GM19372 (cell line): Measurements from ENCODE around the gene MIPEP.
A peak's percentile ranks its signal among the peaks of the same experiment; 100 is the strongest.
"Not testable (repeated sequence)": the region's sequence is repeated elsewhere in the genome, so short reads cannot be mapped to it uniquely, and the experiment has no call there.

Source experiments
- ATAC-seq: cut with Tn5 transposase; IDR thresholded peaks from one replicate; pipeline ENCODE4 v1.9.1; 2021; ENCODE audit warnings: mild to moderate bottlenecking, low read depth, moderate library complexity; ENCODE audit not compliant: unreplicated experiment

MIPEP gene

DNA sequence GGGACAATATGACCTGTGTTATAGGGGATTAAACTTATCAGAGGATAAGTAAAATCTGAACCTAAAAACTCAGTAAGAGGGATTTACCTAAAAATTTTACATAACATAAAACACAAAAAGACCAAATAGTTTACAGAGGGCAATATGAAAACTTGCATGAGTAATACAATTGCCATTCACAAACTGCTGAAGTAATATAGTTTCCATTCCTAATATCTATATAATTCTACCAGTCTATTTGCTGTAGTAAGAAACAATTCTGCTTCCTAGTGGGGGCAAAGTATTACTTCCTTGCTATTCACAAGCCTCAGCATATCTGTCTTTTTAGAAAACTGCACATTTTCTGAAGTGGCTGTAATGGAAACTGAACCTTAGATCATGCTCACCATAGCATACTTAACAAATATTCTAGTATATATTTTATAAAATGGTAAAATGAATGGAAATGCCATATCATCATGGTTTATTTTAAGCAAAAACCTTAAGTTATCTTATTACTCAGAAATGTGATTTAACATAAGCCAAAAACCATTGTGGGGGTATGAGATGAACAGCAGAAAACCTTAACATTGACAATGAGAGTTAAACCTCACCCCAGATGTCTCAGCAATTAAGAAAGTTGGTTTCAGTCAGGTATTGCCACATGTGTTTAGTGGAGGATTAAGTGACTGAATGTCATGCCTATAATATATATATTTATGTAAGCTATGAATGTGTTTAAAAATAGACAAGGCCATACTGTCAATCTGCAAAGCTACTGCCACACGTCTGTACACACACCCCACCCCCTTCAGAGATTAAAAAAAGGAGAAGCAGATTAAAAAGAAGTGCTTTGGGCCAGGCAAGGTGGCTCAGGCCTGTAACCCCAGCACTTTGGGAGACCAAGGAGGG is 136.8 kb downstream of the MIPEP start:
- ATAC-seq: peak; percentile 58

DNA sequence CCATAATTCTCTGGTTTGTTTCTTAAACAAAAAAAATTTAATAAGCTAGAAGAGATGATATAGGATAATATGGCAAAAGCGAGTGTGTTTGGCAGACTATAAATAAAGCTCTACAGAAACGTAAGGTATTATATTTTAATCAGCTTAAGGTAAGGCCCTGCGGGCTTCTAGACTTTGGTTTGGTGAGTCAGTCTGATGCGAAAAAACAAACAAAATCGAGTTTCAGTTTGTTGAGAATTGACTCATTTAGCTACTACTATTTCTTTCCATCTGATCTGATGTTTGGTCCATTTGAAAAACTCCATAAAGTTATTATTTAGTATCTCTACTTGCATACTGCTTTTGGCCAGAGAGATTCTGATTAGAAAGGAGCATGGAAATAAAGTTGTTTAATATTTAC is 138.0 kb downstream of the MIPEP start:
- no peak for ATAC-seq

DNA sequence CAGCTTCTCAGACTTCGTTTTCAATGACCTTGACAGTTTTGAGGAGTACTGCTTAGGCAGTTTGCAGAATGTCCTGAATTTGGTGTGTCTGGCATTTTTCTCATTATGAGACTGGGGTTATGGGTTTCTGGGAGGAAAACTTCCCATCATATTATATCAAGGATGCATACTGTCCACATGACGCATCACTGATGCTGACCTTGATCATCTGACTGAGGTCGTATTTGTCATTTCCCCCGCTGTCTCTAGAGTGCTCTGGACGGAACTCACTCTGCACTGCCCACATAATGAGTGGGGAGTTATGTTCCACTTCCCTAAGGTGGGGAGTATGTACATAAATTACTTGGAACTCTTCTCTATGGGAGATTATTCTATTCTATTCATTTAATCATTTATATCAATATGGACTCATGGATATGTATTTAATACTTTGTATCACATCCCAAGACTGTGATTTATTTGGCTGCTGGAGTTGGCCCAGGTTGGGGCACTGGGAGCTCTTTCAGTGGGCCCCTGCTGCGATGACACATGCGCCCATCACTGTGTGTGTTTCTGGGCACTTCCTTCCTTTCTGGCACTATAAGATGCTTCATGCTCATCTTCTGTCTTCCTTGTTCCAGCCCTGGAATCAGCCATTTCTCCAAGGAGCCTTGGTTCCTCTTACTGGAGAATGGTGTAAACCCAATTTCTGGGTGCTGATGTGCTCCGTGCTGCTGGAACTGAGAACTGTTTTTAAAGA is 138.6 kb downstream of the MIPEP start:
- ATAC-seq: no peak

DNA sequence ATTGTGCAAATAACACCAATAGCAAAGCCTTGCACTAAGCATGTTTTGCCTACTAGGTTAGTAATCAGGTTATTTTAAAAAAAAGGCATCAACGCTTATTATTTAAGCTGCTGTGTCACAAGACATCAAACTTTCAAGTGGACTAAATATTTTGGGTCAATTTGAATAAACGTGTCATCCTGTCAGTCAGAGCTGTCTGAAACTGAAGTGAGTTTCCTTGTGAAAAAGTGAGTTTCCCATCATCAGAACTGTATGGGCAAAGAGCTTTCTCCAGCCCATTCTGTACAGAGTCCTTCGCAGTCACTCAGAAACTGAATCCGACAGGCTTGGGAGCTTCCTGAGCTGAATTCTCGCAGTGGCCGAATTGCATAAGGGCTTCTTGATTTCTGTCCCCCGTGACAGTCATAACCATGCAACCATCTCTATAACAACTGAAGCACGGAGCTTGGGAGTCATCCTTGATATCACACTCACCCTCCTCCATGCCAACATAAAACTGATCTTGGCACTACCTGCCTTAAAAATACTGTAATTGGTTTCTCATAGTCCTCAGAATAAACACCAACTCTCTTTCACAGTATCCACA is 139.8 kb downstream of the MIPEP start:
- no peak for ATAC-seq

DNA sequence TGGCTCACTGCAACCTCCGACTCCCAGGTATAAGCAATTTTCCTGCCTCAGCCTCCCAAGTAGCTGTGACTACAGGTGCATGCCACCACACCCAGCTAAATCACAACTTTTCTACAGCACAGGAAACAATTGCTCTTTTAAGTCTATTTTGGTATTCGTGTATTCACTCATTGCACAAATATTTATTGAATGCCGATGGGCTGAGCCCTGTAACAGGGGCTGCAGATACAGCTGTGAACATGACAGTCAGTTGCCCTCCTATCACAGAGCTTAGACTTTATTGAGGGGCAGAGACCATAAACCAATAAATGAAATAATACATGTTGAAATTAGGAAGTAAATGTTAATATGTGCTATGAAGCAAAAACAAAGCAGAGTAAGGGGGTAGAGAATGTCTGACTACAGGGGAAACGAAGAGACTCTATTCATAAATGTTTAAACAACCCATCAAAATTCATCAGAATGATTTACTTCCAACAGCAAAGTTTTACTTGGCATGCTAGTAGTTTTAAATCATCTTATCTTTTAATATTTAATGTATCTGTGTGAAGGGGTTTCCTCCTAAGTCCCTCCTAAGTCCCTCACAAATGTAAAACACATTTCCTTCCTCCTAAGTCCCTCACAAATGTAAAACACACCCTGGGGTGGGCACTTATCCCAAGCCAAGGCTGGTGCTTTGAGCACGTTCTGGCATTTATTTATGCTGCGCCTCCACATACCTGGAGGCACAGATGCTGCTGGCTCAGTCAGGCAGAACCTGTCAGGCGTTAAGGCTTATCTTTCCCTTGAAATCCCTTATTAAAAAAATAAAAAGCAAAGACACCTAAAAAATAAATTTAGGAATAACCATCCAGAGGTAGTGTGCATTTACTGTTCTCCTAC is 140.8 kb downstream of the MIPEP start:
- no peak for ATAC-seq

DNA sequence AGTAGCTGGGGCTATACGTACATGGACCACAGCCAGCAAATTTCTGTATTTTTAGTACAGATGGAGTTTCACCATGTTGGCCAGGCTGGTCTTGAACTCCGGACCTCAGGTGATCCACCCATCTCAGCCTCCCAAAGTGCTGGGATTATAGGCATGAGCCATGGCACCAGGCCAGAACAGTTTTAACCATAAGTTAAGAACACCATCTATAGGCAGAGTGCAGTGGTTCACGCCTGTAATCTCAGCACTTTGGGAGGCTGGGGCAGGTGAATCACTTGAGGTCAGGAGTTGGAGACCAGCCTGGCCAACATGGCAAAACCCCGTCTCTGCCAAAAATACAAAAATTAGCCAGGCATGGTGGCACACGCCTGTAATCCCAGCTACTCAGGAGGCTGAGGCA is 143.1 kb downstream of the MIPEP start:
- not testable (repeated sequence) for ATAC-seq

DNA sequence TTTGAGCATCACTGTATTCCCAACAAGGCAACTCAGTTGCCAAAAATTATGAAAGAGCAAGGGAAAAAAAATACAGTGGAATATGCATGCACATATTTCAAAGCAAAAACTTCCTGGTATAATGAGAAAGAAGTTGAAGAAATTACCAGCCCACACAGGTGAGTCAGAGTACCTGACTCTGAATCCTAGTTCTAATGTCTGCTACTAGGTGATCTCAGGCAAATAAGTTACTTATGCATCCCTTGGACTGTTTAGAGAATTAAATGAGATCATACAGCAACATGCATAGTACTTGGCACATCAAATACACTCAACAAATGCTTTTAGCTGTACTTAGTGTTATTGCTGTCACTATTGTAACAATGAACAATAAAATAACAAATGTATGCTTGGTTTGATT is 144.9 kb downstream of the MIPEP start:
- ATAC-seq: no peak

DNA sequence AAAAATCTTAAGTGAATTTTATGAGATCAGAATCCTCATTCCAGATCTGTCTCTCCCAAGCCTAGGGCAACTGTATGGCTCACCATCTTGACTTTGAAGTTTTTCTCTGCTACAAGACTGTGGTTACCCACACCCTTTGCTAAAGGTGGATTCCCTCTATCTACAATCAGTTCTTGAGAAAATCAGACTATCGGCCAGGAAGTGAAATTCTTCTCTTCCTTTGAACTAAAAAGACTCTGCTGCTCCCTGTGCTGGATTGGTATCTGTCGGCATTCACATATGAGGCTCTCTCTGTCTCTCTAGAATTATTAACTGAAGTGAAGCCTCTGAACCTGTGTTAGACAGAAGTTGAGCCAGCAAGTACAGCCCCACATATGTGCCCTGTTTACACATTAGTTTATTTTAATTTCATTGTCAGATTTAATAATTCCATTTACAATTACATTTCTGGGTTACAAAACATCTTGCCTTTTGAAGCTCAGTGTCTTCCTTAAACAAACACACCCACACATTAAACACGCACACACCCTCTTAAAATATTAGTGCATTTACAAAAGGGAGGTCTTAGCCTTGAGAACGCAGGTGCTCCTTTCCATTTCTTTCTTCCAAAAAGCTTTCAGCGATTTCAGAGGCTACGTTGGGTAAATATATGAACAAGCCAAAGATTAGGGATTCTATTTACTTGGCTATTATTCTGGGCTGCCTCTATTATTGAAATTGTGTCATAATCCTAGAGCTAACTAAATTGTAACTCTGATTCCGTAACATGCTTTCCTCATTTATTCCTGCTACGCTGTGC is 145.7 kb downstream of the MIPEP start:
- ATAC-seq: no peak

DNA sequence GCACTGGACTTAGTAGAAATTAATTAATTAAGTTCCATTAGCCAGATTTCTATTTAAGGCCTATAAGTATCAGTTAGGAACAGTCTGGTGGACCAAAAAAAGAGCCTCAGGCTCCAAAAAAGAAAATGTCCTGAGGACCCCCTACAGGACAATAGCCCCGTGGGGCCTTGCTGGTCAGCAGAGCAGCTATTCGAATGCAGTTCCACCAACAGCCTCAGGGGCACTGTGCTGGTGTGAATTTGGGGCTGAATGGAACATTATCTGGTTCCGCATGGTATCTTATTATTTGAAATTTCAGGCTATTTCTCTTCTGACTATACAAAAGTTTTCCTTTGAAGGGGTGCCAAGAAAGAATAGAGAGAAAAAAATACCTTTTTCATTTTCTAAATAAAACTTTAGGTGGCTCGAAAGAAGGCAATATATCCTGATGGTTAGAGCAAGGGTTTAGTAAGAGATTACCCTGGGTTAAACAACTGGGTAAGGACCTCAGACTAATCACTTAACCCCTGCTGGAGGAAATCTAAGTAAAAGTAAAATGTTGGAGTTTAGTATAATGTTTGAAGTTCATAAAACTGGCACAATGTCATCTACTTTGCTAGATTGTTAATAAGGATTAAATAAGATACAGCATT is 147.2 kb downstream of the MIPEP start:
- ATAC-seq: no peak

DNA sequence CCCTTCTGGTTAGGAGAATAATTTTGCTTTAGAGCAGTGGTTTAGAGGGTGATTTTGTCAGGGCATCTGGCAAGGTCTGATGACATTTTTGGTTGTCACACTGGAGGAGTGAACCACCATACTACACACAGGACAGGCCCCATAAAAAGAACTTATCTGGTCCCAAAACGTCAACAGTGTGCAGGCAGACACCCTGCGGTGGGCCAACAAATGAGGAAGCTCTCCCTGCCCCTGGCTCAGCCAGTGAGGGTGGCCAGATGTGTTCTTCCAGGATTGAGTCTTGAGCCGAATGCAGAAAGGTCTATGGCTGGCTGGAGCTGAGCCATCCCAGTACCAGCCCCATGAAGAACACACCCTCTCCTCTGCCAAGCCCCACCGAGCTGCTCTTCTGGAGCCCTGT is 149.2 kb downstream of the MIPEP start:
- no peak for ATAC-seq

DNA sequence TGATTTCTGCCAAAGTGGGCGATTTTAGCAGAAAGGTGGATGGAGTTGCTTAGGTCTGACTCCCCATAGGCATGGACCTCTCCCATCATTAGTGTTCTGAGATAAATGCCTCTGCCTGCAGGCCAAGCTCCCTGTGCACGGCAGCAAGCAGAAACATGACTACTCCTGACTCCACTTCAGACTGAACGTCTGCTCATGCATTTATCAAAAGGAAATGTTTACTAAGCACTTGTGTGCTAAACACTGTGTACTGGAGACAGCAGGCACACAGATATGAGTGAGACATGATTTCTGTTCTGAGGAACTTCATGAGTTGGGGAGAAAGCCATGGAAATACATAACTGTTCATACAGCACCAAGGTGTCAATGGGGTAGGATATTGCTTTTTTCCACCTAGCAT is 149.6 kb downstream of the MIPEP start:
- ATAC-seq: no peak

DNA sequence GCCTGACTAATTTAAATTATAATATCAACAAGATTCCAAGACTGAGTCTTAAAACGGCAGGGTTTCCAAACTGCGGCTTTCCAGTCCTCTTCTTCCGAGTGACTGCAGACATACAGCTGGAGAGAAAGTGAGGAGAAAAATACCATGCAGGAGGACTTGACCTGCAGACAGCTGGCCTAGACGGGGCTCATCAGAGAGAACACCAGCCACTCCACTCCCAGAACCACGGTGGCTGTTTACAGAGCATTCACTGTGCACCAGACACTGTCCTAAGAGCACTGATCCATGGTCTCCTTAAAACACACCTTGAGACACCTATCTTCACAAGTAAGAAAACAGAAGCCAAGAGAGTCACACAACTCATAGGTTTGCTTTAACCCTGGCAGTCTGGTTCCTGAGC is 152.7 kb downstream of the MIPEP start:
- no peak for ATAC-seq

DNA sequence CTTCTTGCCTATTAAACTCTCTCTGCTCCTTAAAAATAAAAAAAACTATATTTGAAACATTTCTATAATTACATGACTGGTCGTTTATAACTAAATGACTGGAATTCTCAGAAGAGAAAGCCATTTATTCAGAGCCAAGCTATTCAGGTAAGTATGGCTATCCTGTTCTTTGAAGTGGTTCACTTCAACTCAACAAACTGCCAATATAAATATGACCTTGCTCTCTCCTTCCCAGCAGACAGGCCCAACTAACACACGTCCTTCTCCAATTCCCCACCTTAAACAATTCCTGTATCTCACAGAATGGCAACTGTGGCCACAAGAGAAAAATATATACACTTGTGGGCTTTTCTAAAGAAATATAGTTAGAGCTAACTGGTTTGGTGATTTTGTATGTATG is 153.9 kb downstream of the MIPEP start:
- ATAC-seq: no peak

DNA sequence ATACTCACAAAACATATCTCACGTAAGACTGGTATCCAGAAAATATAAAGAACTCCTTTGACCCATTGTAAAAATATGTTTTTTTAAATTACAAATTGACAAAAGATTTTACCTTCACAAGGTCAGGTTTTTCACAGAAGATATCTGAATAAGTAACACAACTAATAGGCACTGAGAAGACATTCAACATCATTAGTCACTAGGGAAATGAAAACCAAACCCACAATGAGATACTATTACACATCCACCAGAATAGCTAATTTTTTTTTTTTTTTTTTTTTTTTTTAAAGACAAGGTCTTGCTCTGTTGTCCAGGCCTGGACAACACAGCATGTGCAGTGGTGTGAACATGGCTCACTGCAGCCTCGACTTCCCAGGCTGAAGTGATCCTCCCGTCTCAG is 157.5 kb downstream of the MIPEP start:
- ATAC-seq: no peak

DNA sequence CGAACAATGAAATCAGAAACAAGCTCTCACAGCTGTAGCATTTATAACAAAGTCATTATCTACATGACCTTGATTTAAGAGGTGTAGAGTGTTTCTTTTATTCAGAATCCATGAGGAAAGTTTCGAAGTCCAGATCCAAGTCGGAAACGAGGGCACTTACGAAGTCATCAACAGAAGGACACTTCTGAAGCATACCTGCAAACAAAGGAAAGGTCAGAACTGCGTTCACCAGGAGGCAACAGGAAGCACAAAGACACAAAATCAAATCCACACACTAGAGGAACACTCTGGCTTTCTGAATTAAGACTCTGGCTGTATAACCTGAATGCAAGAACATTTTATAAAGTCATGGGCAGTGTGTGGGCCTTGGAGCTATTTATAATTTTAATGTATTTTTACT is 158.9 kb downstream of the MIPEP start:
- no peak for ATAC-seq

DNA sequence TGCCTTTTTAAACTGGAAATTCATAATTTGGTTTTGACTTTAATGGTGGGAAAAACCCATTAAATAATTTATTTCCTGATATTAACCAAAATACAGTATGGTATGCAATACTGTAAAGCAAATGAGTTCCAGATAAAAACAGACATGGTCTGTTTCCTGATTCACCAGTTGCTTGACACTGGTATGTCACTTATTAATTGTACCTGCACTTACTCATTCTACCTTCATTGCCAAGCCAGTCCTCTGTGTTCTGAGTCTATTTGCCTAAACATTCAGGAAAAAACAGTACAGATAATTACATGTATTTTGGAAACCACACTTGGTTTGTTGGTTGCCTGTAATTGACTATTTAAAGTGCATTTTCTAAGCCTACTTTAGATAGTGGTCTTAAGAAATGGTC is 159.7 kb downstream of the MIPEP start:
- no peak for ATAC-seq

DNA sequence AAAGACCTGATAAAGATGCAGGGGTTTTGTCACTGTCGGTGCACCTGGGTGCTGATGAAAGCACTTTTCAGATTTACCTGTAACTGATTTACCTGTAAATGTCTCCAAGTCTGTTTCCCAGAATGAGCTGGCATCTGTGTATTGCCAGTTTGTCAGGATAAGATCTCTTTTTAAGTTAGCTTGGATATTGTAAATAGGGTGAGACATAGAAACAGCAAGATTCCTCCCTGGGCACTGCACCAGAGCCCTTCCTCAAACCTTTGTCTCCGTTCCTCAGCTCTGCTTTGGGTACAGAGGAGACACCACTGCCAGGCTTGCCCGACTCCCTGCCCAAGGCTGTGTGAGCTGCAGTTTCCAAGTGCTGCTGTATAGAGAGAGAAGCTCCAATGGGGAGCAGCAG is 160.4 kb downstream of the MIPEP start:
- no peak for ATAC-seq

DNA sequence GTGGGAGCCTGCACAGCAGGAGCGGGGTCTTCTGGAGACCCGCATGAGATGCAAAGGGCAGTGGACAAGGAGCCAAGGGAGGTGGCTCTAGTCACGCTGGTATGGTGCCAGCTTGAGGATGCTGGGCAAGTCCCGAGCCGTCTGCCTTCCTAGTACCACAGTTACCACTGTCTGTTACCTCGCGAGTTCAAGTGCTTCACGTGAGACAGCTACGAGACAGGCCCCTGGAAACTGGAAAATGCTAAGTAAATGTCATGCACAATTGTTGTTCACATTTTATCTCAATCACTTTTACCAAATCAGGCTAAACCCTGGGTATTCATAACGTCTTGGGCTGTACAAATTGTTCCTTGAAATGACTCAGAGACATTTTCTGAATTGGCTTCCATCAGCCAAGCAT is 163.3 kb downstream of the MIPEP start:
- ATAC-seq: no peak

DNA sequence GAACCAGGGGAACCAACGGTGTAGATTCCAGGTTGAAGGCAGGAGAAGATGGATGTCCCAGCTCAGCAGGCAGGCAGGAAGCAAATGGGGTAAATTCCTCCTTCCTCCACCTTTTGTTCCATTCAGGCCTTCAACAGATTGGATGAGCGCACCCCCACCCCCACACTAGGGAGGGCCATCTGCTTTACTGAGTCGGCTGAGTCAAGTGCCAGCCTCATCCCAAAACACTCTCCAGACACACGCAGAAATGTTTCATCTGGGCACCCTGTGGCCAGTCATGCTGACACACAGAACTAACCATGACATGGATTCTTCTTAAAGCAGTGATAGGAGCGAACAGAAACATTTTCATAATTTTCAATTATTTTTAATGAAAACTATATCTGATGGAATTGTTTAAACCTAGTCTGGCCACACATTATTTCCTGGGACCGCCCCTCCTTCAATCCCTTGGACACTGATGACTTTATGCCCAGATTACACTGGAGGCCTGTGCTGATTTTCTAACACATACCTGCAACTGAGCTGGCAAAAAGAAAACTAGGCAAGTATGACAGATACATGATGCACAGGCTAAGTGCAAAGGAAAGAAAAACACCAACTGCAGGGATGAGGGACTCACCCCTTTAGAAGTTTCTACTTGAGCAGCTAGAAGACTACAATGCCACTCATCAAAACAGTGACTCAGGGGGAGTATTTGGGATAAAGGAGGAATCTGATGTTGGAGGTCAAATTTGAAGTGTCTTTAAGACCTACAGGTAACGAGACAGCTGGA is 164.8 kb downstream of the MIPEP start:
- no peak for ATAC-seq
